GM13977 (cell line): ENCODE data around the gene CYP19A1.

Experiments used
- DNase-seq: peaks from one replicate; pipeline ENCODE4 v3.0.0; 2012; ENCODE audit warnings: low spot score
- in situ Hi-C: fragments of 300-500 bp; cut with MboI; formaldehyde crosslinking; loops from one replicate; pipeline ENCODE4 v1.12.0; 2022; ENCODE audit warnings: low sequenced_read_pairs, low pct_unique_long_range_greater_than_20kb, mixed read lengths, inconsistent platforms; ENCODE audit not compliant: unreplicated experiment
- TF ChIP-seq, protein P1 (sequence below): IDR thresholded peaks from 2 replicates; pipeline ENCODE4 v1.5.1; 2012; ENCODE audit warnings: mild to moderate bottlenecking, control low read depth; ENCODE audit not compliant: insufficient read depth; ENCODE audit errors: extremely low read depth, missing control alignments

CYP19A1 gene

GRCh38 chr15:51315726-51316125 is 22.7 kb downstream of the CYP19A1 start:
- no peak for DNase-seq
- in situ Hi-C loops, result no loop called here
- TF ChIP-seq, protein P1, sequence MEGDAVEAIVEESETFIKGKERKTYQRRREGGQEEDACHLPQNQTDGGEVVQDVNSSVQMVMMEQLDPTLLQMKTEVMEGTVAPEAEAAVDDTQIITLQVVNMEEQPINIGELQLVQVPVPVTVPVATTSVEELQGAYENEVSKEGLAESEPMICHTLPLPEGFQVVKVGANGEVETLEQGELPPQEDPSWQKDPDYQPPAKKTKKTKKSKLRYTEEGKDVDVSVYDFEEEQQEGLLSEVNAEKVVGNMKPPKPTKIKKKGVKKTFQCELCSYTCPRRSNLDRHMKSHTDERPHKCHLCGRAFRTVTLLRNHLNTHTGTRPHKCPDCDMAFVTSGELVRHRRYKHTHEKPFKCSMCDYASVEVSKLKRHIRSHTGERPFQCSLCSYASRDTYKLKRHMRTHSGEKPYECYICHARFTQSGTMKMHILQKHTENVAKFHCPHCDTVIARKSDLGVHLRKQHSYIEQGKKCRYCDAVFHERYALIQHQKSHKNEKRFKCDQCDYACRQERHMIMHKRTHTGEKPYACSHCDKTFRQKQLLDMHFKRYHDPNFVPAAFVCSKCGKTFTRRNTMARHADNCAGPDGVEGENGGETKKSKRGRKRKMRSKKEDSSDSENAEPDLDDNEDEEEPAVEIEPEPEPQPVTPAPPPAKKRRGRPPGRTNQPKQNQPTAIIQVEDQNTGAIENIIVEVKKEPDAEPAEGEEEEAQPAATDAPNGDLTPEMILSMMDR, result no peak

DNA sequence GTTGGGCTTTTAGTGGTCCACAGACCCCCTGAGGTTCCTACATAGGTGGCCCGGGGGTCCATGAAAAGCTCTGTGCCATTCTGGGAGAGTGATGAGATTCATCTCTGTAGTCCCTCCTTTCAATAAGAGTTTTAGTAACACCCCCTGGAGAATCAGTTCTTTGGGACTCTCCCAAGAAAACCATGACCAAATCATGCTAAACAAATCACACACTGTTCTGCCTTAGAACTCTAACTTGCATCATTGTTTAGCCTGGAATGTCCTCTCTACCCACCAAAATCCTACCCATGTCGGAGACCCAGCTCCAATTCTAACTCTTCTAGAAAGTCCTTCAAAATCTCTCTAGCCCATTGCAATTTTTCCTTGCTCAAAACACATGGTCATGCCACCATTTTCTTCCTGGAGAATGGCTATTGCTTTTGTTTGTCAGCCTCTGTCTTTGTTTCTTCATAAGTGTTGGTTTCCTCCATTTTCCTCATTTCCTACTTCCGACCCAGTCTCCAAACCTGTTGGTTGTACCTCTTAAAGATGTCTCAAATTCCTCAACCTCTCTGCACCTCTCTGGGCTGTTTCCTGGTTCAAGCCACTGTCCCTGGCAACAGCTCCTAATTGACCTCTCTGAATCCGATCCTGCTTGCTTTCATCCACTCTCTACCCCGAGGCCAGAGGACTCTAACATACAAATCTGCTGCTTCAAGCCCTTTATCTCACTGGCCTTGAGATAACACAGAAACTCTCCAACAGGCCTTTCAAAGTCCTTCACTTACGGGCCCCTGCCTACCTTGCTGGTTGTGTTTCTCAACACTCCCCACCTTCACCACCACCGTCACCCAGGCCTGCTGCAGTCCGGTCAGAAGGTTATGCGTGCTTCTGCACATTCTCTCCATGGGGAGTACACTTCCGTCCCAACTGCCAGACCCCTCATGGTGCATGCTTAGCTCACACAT is 23.7 kb downstream of the CYP19A1 start:
- TF ChIP-seq, protein P1, result no peak
- no peak for DNase-seq
- in situ Hi-C loops, result no loop called here

DNA sequence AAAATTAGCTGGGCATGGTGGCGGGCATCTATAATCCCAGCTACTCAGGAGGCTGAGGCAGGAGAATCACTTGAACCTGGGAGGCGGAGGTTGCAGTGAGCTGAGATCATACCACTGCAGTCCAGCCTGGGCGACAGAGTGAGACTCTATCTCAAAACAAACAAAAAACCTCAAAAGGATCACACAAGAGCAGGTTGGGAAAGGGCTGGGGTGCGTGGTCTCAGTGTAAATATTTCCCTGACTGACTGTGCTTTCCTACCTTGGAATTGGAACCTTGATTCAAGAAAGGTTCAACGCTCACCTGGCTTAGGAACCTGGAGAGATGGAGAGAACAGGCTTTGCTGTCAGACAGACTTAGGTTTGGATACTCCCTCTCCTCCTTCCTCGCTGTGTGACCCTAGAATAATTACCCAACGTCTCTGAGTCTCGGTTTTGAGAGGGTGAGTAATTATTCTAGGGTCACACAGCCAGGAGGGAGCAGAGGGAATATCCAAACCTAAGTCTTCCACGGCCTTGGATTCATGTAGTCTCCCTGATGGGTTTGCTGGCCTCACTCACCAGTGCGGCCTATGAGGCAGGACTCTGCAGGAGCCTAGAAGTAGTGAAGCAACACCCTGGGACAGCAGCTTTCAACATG is 24.6 kb downstream of the CYP19A1 start:
- no peak for DNase-seq
- in situ Hi-C loops, result no loop called here

GRCh38 chr15:51313074-51313393 is 25.4 kb downstream of the CYP19A1 start:
- TF ChIP-seq, protein P1, result no peak
- in situ Hi-C loops, result no loop called here
- DNase-seq, result no peak

More for the DNA sequence above, 24.6 kb downstream of the CYP19A1 start:
- TF ChIP-seq, protein P1, result no peak

DNA sequence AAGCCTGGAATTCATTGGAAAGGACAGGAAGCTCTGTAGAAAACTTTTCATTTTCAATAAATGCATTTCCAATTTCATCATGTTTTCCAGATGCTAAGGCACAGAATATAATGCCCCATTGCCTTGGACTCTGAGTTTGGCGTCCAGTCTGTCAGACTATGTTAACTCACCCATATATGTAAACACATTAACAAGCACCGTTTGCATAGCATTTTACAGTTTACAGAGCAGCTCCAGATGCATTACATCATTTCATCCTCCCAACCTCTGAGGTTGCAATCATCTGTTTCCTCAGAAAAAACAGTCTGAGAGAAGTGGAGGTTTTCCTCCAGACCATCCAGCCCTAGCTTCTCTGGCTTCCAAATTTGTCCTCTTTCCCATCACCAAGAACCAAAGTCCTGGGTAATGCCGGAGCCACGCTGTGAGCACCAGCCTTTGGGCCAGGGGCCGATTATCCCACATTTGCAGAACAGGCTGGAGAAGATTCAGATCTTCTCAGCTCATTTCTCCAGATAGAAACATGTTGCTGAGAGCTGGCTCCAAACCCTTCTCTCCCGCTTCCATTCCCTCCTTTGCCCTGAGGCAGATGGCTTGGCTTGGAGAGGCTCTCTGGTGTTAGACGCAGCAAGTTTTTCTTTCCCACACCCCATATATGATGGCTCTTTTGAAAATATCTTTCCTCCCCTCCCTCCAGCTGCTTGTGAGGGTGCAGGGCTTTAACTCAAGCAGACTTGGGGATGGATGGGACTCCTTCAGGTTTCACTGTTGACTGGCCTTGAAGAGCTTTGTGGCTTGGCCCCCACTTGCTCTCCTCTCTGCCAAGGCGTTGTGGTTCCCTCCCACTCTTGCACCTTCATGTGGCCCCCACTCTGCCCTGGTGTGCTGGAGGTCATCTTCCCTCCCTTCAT is 26.0 kb downstream of the CYP19A1 start:
- DNase-seq, result no peak
- TF ChIP-seq, protein P1, result no peak
- in situ Hi-C loops, result no loop called here

- TF ChIP-seq, protein P1, result no peak
- in situ Hi-C loops, result no loop called here
- DNase-seq, result no peak
Observed at GRCh38 chr15:51311510-51311909, 26.9 kb downstream of the CYP19A1 start.
